Measurements from ENCODE around the gene KCTD21.
"Not testable (repeated sequence)": the region's sequence is repeated elsewhere in the genome, so short reads cannot be mapped to it uniquely, and the experiment has no call there.

KCTD21 gene

GRCh38 chr11:78179459-78180071 is 8.9 kb downstream of the KCTD21 start:
- TF ChIP-seq EZH2 (IDR thresholded peaks at IDR 0.05) (no peak), POLR2AphosphoS5 (IDR thresholded peaks at IDR 0.05; ENCODE audit: borderline replicate concordance, low read depth, low read length) (no peak), FOXP2 (optimal IDR thresholded peaks at IDR 0.05; ENCODE audit: control extremely low read depth, extremely low read length, insufficient read depth) (no peak)
- no peaks in the 10 kb centered on the region for H3K9me3 ChIP-seq (ENCODE audit: low read depth, low read length)
- H3K9ac ChIP-seq (ENCODE audit: insufficient read length), result no peak overlapping the region
- no peak overlapping the region for H3K27ac ChIP-seq
- H3K4me3 ChIP-seq, result no peak overlapping the region
- DNase-seq (ENCODE audit: low read depth, low spot score), result no peak
- no peaks in the 10 kb centered on the region for H3K36me3 ChIP-seq (ENCODE audit: insufficient read depth, low read length)

GRCh38 chr11:78177216-78177615 is 11.2 kb downstream of the KCTD21 start:
- H3K9me3 ChIP-seq (ENCODE audit: low read depth, low read length), result no peaks in the 10 kb centered on the region
- H3K27ac ChIP-seq, result no peak overlapping the region
- H3K36me3 ChIP-seq (ENCODE audit: insufficient read depth, low read length), result no peaks in the 10 kb centered on the region
- no peak overlapping the region for H3K4me3 ChIP-seq
- TF ChIP-seq FOXP2 (optimal IDR thresholded peaks at IDR 0.05; ENCODE audit: control extremely low read depth, extremely low read length, insufficient read depth) (no peak), EZH2 (IDR thresholded peaks at IDR 0.05) (no peak), POLR2AphosphoS5 (IDR thresholded peaks at IDR 0.05; ENCODE audit: borderline replicate concordance, low read depth, low read length) (no peak)
- no peak for DNase-seq (ENCODE audit: low read depth, low spot score)
- no peak overlapping the region for H3K9ac ChIP-seq (ENCODE audit: insufficient read length)

GRCh38 chr11:78176605-78177141 is 11.8 kb downstream of the KCTD21 start:
- Histone ChIP-seq H3K36me3 (ENCODE audit: insufficient read depth, low read length) (no peaks in the 10 kb centered on the region), H3K9ac (ENCODE audit: insufficient read length) (no peak overlapping the region), H3K27ac (no peak overlapping the region), H3K9me3 (ENCODE audit: low read depth, low read length) (no peaks in the 10 kb centered on the region), H3K4me3 (no peak overlapping the region)
- DNase-seq (ENCODE audit: low read depth, low spot score), result no peak
- TF ChIP-seq POLR2AphosphoS5 (IDR thresholded peaks at IDR 0.05; ENCODE audit: borderline replicate concordance, low read depth, low read length), result no peak
- no peak for TF ChIP-seq EZH2 (IDR thresholded peaks at IDR 0.05)
- no peak for TF ChIP-seq FOXP2 (optimal IDR thresholded peaks at IDR 0.05; ENCODE audit: control extremely low read depth, extremely low read length, insufficient read depth)

GRCh38 chr11:78175862-78176261 is 12.6 kb downstream of the KCTD21 start:
- not testable (repeated sequence) for H3K36me3 ChIP-seq (ENCODE audit: insufficient read depth, low read length); H3K27ac ChIP-seq; H3K4me3 ChIP-seq; DNase-seq (ENCODE audit: low read depth, low spot score); H3K9ac ChIP-seq (ENCODE audit: insufficient read length); H3K9me3 ChIP-seq (ENCODE audit: low read depth, low read length)

GRCh38 chr11:78171951-78172350 is 16.5 kb downstream of the KCTD21 start:
- Histone ChIP-seq H3K9ac (ENCODE audit: insufficient read length) (no peak overlapping the region), H3K9me3 (ENCODE audit: low read depth, low read length) (no peaks in the 10 kb centered on the region), H3K4me3 (no peak overlapping the region), H3K36me3 (ENCODE audit: insufficient read depth, low read length) (no peaks in the 10 kb centered on the region), H3K27ac (no peak overlapping the region)
- no peak for TF ChIP-seq FOXP2 (optimal IDR thresholded peaks at IDR 0.05; ENCODE audit: control extremely low read depth, extremely low read length, insufficient read depth)
- TF ChIP-seq EZH2 (IDR thresholded peaks at IDR 0.05), result no peak
- no peak for TF ChIP-seq POLR2AphosphoS5 (IDR thresholded peaks at IDR 0.05; ENCODE audit: borderline replicate concordance, low read depth, low read length)
- DNase-seq (ENCODE audit: low read depth, low spot score), result no peak

DNA sequence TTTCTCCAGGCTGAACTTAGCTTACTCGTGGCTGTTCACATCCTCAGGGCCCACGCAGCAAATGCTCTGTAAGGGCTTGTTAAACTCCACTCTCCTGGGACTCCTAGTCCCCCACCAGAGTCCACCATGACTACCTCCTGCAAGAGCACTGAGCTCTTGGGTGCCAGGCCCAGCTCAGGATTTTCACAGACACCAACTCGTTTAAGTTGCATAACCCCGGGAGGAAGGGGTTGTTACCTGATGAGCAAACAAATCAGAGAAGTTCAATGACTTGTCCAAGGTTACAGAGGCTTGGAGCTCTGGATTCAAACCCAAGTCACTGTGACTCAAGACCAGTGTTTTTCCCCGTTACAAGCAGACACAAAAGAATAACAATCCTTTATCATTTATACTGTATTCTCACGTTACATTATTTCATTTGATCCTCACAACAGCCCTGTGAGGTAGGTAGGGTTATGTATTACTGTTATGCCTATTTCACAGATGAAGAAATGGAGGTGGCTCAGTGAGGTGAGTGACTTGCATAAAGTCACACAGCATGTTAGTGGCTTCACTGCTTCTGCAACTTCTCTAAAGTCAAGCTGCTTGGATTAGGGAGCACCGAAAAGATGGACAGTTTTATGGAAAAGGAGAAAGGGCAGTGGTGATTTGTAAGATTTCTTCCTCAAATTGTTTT is 17.4 kb downstream of the KCTD21 start:
- no peak for DNase-seq (ENCODE audit: low read depth, low spot score)
- TF ChIP-seq FOXP2 (optimal IDR thresholded peaks at IDR 0.05; ENCODE audit: control extremely low read depth, extremely low read length, insufficient read depth) (no peak), EZH2 (IDR thresholded peaks at IDR 0.05) (no peak), POLR2AphosphoS5 (IDR thresholded peaks at IDR 0.05; ENCODE audit: borderline replicate concordance, low read depth, low read length) (no peak)
- Histone ChIP-seq H3K36me3 (ENCODE audit: insufficient read depth, low read length) (no peaks in the 10 kb centered on the region), H3K27ac (no peak overlapping the region), H3K4me3 (no peak overlapping the region), H3K9me3 (ENCODE audit: low read depth, low read length) (no peaks in the 10 kb centered on the region), H3K9ac (ENCODE audit: insufficient read length) (no peak overlapping the region)

GRCh38 chr11:78170413-78170812 is 18.0 kb downstream of the KCTD21 start:
- Histone ChIP-seq H3K36me3 (ENCODE audit: insufficient read depth, low read length) (no peaks in the 10 kb centered on the region), H3K9me3 (ENCODE audit: low read depth, low read length) (no peaks in the 10 kb centered on the region), H3K9ac (ENCODE audit: insufficient read length) (no peak overlapping the region), H3K4me3 (no peak overlapping the region), H3K27ac (no peak overlapping the region)
- DNase-seq (ENCODE audit: low read depth, low spot score), result no peak
- TF ChIP-seq POLR2AphosphoS5 (IDR thresholded peaks at IDR 0.05; ENCODE audit: borderline replicate concordance, low read depth, low read length) (no peak), EZH2 (IDR thresholded peaks at IDR 0.05) (no peak), FOXP2 (optimal IDR thresholded peaks at IDR 0.05; ENCODE audit: control extremely low read depth, extremely low read length, insufficient read depth) (no peak)

- Histone ChIP-seq H3K36me3 (ENCODE audit: insufficient read depth, low read length) (no peaks in the 10 kb centered on the region), H3K9me3 (ENCODE audit: low read depth, low read length) (no peaks in the 10 kb centered on the region), H3K4me3 (no peak overlapping the region), H3K27ac (no peak overlapping the region), H3K9ac (ENCODE audit: insufficient read length) (no peak overlapping the region)
- no peak for DNase-seq (ENCODE audit: low read depth, low spot score)
- TF ChIP-seq POLR2AphosphoS5 (IDR thresholded peaks at IDR 0.05; ENCODE audit: borderline replicate concordance, low read depth, low read length) (no peak), FOXP2 (optimal IDR thresholded peaks at IDR 0.05; ENCODE audit: control extremely low read depth, extremely low read length, insufficient read depth) (no peak), EZH2 (IDR thresholded peaks at IDR 0.05) (no peak)
Observed at GRCh38 chr11:78168539-78169477, 19.6 kb downstream of the KCTD21 start.
